Endothelial cell of umbilical vein (primary cell): Measurements from ENCODE around the gene MCU. TPM values are rescaled to one million over a fixed set of nuclear protein-coding genes. Genes with fewer than 3 reads are reported as not detected.

Source experiments
- BruUV-seq: library from RNA; stranded (reverse); fragments of 400-500 nt; replicated peaks from 2 replicates; lab custom pipeline; 2021; lab: Mats Ljungman, UMichigan
- CTCF ChIA-PET: fragments of 300-600, 350-600 bp; sonication (Branson Sonifier 250); formaldehyde crosslinking; loops from one replicate; lab custom pipeline; 2021; ENCODE audit warnings: antibody characterized with exemption, inconsistent platforms; lab: Charles Lee
- POLR2A ChIA-PET: fragments of 300-600, 350-600 bp; sonication (Branson Sonifier 250); formaldehyde crosslinking; loops from one replicate; lab custom pipeline; 2021; ENCODE audit warnings: antibody characterized with exemption, inconsistent platforms; lab: Charles Lee
- DNase-seq: peaks from one replicate; pipeline ENCODE4 v3.0.0-alpha.2; 2011; ENCODE audit warnings: low read depth, low spot score
- FAIRE-seq: peaks from 2 replicates; lab custom pipeline; 2011; peaks lifted over from hg19 to GRCh38; lab: Jason Lieb, UNC
- H2AFZ ChIP-seq: 2 replicates; pipeline ENCODE4 v1.6.0; 2012; ENCODE audit warnings: low read depth, low read length, control low read depth, inconsistent platforms
- H3K27ac ChIP-seq: 2 replicates; pipeline ENCODE4 v1.5.1; 2011; ENCODE audit warnings: low read depth, mild to moderate bottlenecking, control low read depth, low read length, moderate library complexity; ENCODE audit not compliant: insufficient read depth
- H3K27me3 ChIP-seq, 2 experiments: 2 replicates each; pipeline versions ENCODE4 v1.6.0 to v1.6.1; 2011; ENCODE audit warnings: low read length in 2 of 2, mixed read lengths in 1 of 2; ENCODE audit not compliant: control insufficient read depth in 2 of 2, insufficient read depth in 2 of 2
- H3K36me3 ChIP-seq, 2 experiments: 2 replicates in 1 of 2; 3 replicates in 1 of 2; pipeline ENCODE4 v1.5.1; 2011; ENCODE audit warnings: low read length in 2 of 2, mild to moderate bottlenecking in 1 of 2, moderate library complexity in 1 of 2; ENCODE audit not compliant: control insufficient read depth in 2 of 2, insufficient read depth in 2 of 2; ENCODE audit errors: extremely low read depth in 1 of 2
- H3K4me1 ChIP-seq: 3 replicates; pipeline ENCODE4 v1.5.1; 2011; ENCODE audit warnings: mild to moderate bottlenecking, low read length; ENCODE audit not compliant: control insufficient read depth, insufficient read depth; ENCODE audit errors: extremely low read depth
- H3K4me2 ChIP-seq: 2 replicates; pipeline ENCODE4 v1.6.1; 2011; ENCODE audit warnings: low read length, control low read depth, mixed read lengths; ENCODE audit not compliant: insufficient read depth
- H3K4me3 ChIP-seq, 3 experiments: fragments of 200-600 bp in 1 of 3; sonication (generic), shearing (Covaris generic) in 1 of 3; replicated peaks in 1 of 3; 2 replicates each; pipeline ENCODE4 v1.5.1; 2011 to 2016; ENCODE audit warnings: control low read depth in 3 of 3, low read length in 3 of 3, mild to moderate bottlenecking in 2 of 3, inconsistent platforms in 1 of 3, low read depth in 1 of 3, moderate library complexity in 1 of 3; ENCODE audit not compliant: insufficient read depth in 1 of 3
- H3K79me2 ChIP-seq: 2 replicates; pipeline ENCODE4 v1.6.0; 2012; ENCODE audit warnings: low read length, inconsistent platforms; ENCODE audit not compliant: control insufficient read depth, insufficient read depth
- H3K9ac ChIP-seq: replicated peaks from 2 replicates; pipeline ENCODE3; 2011; ENCODE audit warnings: low read length, control low read depth; ENCODE audit not compliant: insufficient read depth; ENCODE audit errors: extremely low read depth
- H3K9me1 ChIP-seq: replicated peaks from 3 replicates; pipeline ENCODE4 v1.6.0; 2011; ENCODE audit warnings: mild to moderate bottlenecking, low read length; ENCODE audit not compliant: control insufficient read depth, insufficient read depth; ENCODE audit errors: extremely low read depth
- H3K9me3 ChIP-seq: replicated peaks from 2 replicates; pipeline ENCODE4 v1.5.1; 2012; ENCODE audit warnings: low read length, inconsistent platforms; ENCODE audit not compliant: control insufficient read depth, insufficient read depth
- H4K20me1 ChIP-seq: replicated peaks from 2 replicates; pipeline ENCODE3; 2011; ENCODE audit warnings: mild to moderate bottlenecking, low read length; ENCODE audit not compliant: control insufficient read depth, insufficient read depth; ENCODE audit errors: extremely low read depth
- EZH2 ChIP-seq: IDR thresholded peaks from 2 replicates; pipeline ENCODE4 v1.6.1; 2012; ENCODE audit warnings: borderline replicate concordance, low read depth, mild to moderate bottlenecking, moderate library complexity, low read length, inconsistent platforms; ENCODE audit not compliant: severe bottlenecking
- FOS ChIP-seq: IDR thresholded peaks from 2 replicates; pipeline ENCODE4 v1.6.1; 2011; ENCODE audit warnings: mild to moderate bottlenecking, low read length, moderate library complexity, borderline replicate concordance; ENCODE audit not compliant: insufficient read depth
- GATA2 ChIP-seq: IDR thresholded peaks from 2 replicates; pipeline ENCODE4 v1.7.0; 2011; ENCODE audit warnings: low read depth, mild to moderate bottlenecking, moderate library complexity, mixed read lengths, low read length; ENCODE audit not compliant: insufficient read length, insufficient read depth
- MAX ChIP-seq: IDR thresholded peaks from 2 replicates; pipeline ENCODE4 v1.6.1; 2011; ENCODE audit not compliant: insufficient read depth, insufficient read length
- MYC ChIP-seq: IDR thresholded peaks from one replicate; pipeline ENCODE4 v1.6.1; 2011; ENCODE audit warnings: mild to moderate bottlenecking, low read depth, low read length
- POLR2A ChIP-seq: IDR thresholded peaks from 2 replicates; pipeline ENCODE4 v1.6.1; 2012; ENCODE audit warnings: low read depth, mild to moderate bottlenecking, control low read depth, low read length
- POLR2AphosphoS5 ChIP-seq: IDR thresholded peaks from 2 replicates; pipeline ENCODE4 v1.6.1; 2012; ENCODE audit warnings: low read depth, mild to moderate bottlenecking, control low read depth, low read length, moderate library complexity; ENCODE audit not compliant: insufficient read depth
- dilution Hi-C: fragments of 300-500 bp; cut with MboI; formaldehyde crosslinking; loops from one replicate; pipeline ENCODE4 v1.15.0; 2019; ENCODE audit warnings: low sequenced_read_pairs; ENCODE audit not compliant: extremely low pct_ligation_motif_present
- intact Hi-C: fragments of 100-400 bp; cut with micrococcal nuclease; formaldehyde crosslinking; loops from one replicate; pipeline ENCODE4 v1.10.0; 2022
- polyA plus RNA-seq, 4 experiments: library from polyadenylated mRNA; depleted of rRNA in 3 of 4; stranded (reverse) in 3 of 4; unstranded in 1 of 4; fragments of >200 nt; gene quantifications; 2 replicates each; pipeline versions ENCODE4 v1.2.1 to v1.2.3, GENCODE V29; 2011 to 2012; ENCODE audit warnings: missing spikeins in 1 of 4
- total RNA-seq: library from RNA; stranded (reverse); gene quantifications from 2 replicates; pipeline ENCODE4 v1.2.3, GENCODE V29; 2021

Gene MCU
- total and polyA plus RNA-seq, 2 donors (not counting 3 experiments of a cell fraction or from before 2014, with no cell fraction given) = 25.2 to 37.2 TPM

- dilution Hi-C loops (no loop called here), intact Hi-C loops (loop anchor here (10.0 kb wide), 1 partner anchor 114 kb away; no protein-coding TSS in a partner anchor)
- peak overlapping the region; percentile 29 for H3K4me2 ChIP-seq
- peaks cover 13% of the 10 kb centered on the region for H3K79me2 ChIP-seq
- peaks cover 2% of the 10 kb centered on the region for H4K20me1 ChIP-seq
- H3K27ac ChIP-seq = no peak overlapping the region
- ChIA-PET CTCF (interaction anchor here (0.5 to 1.5 kb wide), 4 partner anchors 11 to 454 kb away, joined by 3 to 4 read pairs (median 4); no protein-coding TSS in a partner anchor), POLR2A (no interaction called here)
- H3K9me1 ChIP-seq = no peaks in the 10 kb centered on the region
- H2AFZ ChIP-seq = no peak overlapping the region
- no TSS peak for BruUV-seq
- no peaks in the 10 kb centered on the region for H3K9me3 ChIP-seq
- FAIRE-seq = no peak
- H3K9ac ChIP-seq = no peak overlapping the region
- no peaks in the 10 kb centered on the region for H3K36me3 ChIP-seq
- H3K27me3 ChIP-seq = no peaks in the 10 kb centered on the region
- peak; percentile 67 for DNase-seq
- no peak overlapping the region for H3K4me3 ChIP-seq
- no peak for TF ChIP-seq MAX
- H3K4me1 ChIP-seq = peaks cover 13% of the 10 kb centered on the region
Observed at GRCh38 chr10:72720814-72721660, 29.1 kb downstream of the MCU start.

GRCh38 chr10:72727130-72727529 is 35.2 kb downstream of the MCU start:
- CTCF ChIA-PET = no interaction called here
- POLR2A ChIA-PET = interaction anchor here (0.6 kb wide), 1 partner anchor 14 kb away, joined by 3 read pairs; no protein-coding TSS in a partner anchor
- Histone ChIP-seq H2AFZ (no peak overlapping the region), H3K9me3 (no peaks in the 10 kb centered on the region), H3K4me1 (no peaks in the 10 kb centered on the region), H3K9me1 (no peaks in the 10 kb centered on the region), H3K4me2 (no peak overlapping the region), H3K79me2 (peaks cover 4% of the 10 kb centered on the region), H3K9ac (no peak overlapping the region), H4K20me1 (no peaks in the 10 kb centered on the region), H3K36me3 (no peaks in the 10 kb centered on the region), H3K27ac (no peak overlapping the region), H3K27me3 (no peaks in the 10 kb centered on the region), H3K4me3 (no peak overlapping the region)
- DNase-seq (no peak), FAIRE-seq (no peak)
- no peak for TF ChIP-seq MYC
- TF ChIP-seq POLR2A = no peak
- no peak for TF ChIP-seq POLR2AphosphoS5
- no peak for TF ChIP-seq EZH2
- no peak for TF ChIP-seq MAX
- no peak for TF ChIP-seq FOS
- no peak for TF ChIP-seq GATA2
- intact Hi-C loops = loop anchor here (10.0 kb wide), 1 partner anchor 108 kb away; no protein-coding TSS in a partner anchor
- BruUV-seq = no TSS peak
- dilution Hi-C loops = no loop called here
